ENCODE results near the gene CACNB2. TPM values are rescaled to one million over a fixed set of nuclear protein-coding genes. Genes with fewer than 3 reads are reported as not detected.
"Not testable (repeated sequence)": the region's sequence is repeated elsewhere in the genome, so short reads cannot be mapped to it uniquely, and the experiment has no call there.

CACNB2 gene
- total RNA-seq, 4 donors from 2014 or later, result 73.5 to 108 (median 87.2) TPM

DNA sequence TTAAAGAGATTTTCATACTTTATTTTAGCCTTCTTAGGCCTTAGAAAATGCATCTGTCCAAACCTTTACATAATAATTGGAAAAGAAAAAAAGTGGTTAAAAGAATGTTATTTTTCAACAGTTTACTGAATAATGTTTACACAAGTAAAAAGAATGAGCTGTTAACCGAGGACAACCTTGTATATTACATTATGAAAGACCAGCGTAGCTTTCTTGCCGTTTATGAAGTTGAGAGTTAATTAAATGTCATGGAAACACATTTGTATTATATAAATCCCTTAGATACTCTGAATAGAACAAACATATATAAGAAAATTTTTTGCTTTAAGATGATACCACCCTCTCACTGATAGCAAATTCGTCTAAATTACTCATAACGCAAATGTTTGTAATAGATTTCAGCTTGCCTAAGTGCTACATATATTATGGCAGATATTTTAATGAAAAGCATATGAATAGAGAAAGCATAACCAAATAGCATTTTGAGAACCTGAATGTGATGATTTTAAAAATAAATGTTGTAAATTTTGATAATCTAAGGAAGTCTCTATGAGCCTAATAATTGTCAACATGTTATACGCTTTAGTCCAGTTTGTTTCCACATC, 9.1 kb downstream of the CACNB2 start:
- Histone ChIP-seq H3K27ac (replicated peaks in 1 of 4) (peak overlapping the region; percentile 96 to 98 (median 97)), H3K4me1 (peaks cover 20 to 85% (median 77%) of the 10 kb centered on the region in 4 donors), H3K4me3 (no peak overlapping the region), H3K36me3 (peaks cover 0 to 21% (median 0%) of the 10 kb centered on the region in 4 donors), H3K9me3 (no peaks in the 10 kb centered on the region), H3K27me3 (no peaks in the 10 kb centered on the region)
- DNase-seq (ENCODE audit: extremely low spot score), result no peak
- TF ChIP-seq POLR2AphosphoS5 (IDR thresholded peaks at IDR 0.05) (no peak), POLR2A (IDR thresholded peaks at IDR 0.05; ENCODE audit: low read depth) (no peak)
- TF ChIP-seq, protein P1, sequence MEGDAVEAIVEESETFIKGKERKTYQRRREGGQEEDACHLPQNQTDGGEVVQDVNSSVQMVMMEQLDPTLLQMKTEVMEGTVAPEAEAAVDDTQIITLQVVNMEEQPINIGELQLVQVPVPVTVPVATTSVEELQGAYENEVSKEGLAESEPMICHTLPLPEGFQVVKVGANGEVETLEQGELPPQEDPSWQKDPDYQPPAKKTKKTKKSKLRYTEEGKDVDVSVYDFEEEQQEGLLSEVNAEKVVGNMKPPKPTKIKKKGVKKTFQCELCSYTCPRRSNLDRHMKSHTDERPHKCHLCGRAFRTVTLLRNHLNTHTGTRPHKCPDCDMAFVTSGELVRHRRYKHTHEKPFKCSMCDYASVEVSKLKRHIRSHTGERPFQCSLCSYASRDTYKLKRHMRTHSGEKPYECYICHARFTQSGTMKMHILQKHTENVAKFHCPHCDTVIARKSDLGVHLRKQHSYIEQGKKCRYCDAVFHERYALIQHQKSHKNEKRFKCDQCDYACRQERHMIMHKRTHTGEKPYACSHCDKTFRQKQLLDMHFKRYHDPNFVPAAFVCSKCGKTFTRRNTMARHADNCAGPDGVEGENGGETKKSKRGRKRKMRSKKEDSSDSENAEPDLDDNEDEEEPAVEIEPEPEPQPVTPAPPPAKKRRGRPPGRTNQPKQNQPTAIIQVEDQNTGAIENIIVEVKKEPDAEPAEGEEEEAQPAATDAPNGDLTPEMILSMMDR (IDR thresholded peaks at IDR 0.05), result no peak
- intact Hi-C loops (cut with DNase I), result no loop called here
- 54% methylated on average over 6 of the region's 6 CpGs for WGBS

DNA sequence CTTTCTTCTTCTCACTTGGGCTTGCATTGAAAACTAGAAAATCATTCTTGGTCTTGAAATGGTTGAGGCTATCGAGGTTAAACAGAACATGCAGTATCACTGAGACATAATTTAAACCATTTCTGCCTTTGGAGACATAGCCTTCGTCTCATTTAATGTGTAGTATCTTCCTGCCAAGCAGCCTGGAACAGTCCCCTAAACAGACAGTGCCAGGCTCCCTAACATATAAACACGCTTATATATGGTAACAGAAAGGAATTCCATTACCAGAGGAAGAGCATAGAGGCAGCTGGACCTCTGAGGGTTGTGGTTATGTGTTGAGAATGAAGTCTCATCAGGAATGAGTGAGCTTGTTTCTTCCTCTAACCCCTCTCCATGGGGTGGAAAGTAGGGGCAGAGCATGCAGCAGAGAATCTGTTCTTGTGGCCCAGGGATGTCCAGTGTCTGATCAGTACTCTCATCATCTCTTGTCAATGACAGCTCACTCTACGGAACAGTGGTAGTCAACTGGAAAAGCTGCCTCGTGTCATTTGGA, 11.2 kb downstream of the CACNB2 start:
- no peak overlapping the region for H3K4me3 ChIP-seq
- TF ChIP-seq POLR2A (IDR thresholded peaks at IDR 0.05; ENCODE audit: low read depth) (no peak), POLR2AphosphoS5 (IDR thresholded peaks at IDR 0.05) (no peak), EP300 (IDR thresholded peaks at IDR 0.05) (no peak)
- TF ChIP-seq, protein P1 (IDR thresholded peaks at IDR 0.05), result no peak
- no peaks in the 10 kb centered on the region for H3K9me3 ChIP-seq
- DNase-seq (ENCODE audit: extremely low spot score), result peak; percentile 90
- intact Hi-C loops (cut with DNase I), result no loop called here
- peak overlapping the region; percentile 36 to 98 (median 76) for H3K27ac ChIP-seq (replicated peaks in 1 of 4)
- H3K36me3 ChIP-seq, result peaks cover 0 to 32% (median 0%) of the 10 kb centered on the region in 4 donors
- peaks cover 3 to 76% (median 61%) of the 10 kb centered on the region in 4 donors for H3K4me1 ChIP-seq
- no peaks in the 10 kb centered on the region for H3K27me3 ChIP-seq
- 75% methylated on average over 5 of the region's 5 CpGs for WGBS

DNA sequence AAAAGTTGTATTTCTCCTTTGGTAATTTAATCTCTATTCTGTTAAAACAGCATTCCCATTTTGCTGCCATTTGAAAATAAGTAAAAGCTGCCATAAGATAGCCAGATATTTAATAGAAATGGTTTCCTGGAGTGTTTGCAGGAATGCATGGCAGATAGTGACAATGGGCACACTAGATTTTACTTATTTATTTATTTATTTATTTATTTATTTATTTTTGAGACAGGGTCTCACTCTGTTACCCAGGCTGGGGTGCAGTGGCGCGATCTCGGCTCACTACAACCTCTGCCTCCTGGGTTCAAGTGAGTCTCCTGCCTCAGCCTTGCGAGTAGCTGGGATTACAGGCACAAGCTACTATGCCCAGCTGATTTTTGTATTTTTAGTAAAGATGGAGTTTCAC, 13.2 kb downstream of the CACNB2 start:
- WGBS, result 98% methylated on average over 4 of the region's 4 CpGs
- intact Hi-C loops (cut with DNase I); DNase-seq (ENCODE audit: extremely low spot score); H3K4me3 ChIP-seq; H3K27ac ChIP-seq (replicated peaks in 1 of 4); H3K27me3 ChIP-seq; H3K9me3 ChIP-seq: not testable (repeated sequence)
- H3K36me3 ChIP-seq, result peaks cover 0 to 32% (median 0%) of the 10 kb centered on the region in 4 donors
- H3K4me1 ChIP-seq, result peaks cover 0 to 76% (median 60%) of the 10 kb centered on the region in 4 donors

DNA sequence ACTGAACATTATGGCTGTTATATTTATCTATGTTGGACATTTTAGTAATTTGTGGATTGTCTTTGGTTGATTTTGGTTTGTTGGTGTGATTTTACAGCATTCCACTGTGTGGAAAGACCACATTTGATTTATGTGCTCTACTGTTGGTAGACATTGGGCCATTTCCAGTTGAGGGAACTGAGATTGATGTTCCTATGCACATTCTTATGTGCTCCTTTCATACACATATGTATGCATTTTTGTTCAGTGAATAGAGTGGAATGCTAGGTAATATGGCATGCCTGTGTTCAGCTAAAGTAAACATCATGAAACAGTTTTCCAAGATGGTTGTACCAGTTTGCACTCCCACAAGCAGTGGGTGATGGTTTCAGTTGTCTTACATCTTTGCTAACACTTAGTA, 15.1 kb downstream of the CACNB2 start:
- Histone ChIP-seq H3K27me3 (no peaks in the 10 kb centered on the region), H3K27ac (replicated peaks in 1 of 4) (no peak overlapping the region), H3K9me3 (no peaks in the 10 kb centered on the region), H3K4me3 (no peak overlapping the region), H3K4me1 (peaks cover 6 to 75% (median 60%) of the 10 kb centered on the region in 4 donors), H3K36me3 (peaks cover 0 to 32% (median 0%) of the 10 kb centered on the region in 4 donors)
- no peak for TF ChIP-seq EP300 (IDR thresholded peaks at IDR 0.05)
- TF ChIP-seq, protein P1 (IDR thresholded peaks at IDR 0.05), result no peak
- no peak for TF ChIP-seq POLR2AphosphoS5 (IDR thresholded peaks at IDR 0.05)
- TF ChIP-seq POLR2A (IDR thresholded peaks at IDR 0.05; ENCODE audit: low read depth), result no peak
- peak; percentile 26 for DNase-seq (ENCODE audit: extremely low spot score)
- intact Hi-C loops (cut with DNase I), result loop anchor here (5.0 kb wide), 1 partner anchor 52 kb away; no protein-coding TSS in a partner anchor

DNA sequence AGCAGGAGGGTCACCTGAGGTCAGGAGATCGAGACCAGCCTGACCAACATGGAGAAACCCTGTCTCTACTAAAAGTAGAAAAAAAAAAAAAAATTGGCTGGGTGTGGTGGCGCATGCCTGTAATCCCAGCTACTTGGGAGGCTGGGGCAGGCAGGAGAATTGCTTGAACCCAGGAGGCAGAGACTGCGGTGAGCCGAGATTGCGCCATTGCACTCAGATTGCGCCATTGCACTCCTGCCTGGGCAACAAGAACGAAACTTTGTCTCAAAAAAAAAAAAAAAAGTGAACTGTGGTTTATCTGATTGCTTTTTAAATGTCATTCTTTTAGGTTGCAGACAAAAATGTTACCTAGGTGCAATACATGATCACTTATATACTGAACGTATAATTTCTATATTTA, 16.6 kb downstream of the CACNB2 start:
- Histone ChIP-seq H3K36me3 (peaks cover 0 to 25% (median 0%) of the 10 kb centered on the region in 4 donors), H3K27ac (replicated peaks in 1 of 4) (peak overlapping the region; percentile 76 to 79 (median 79)), H3K4me1 (peaks cover 6 to 74% (median 60%) of the 10 kb centered on the region in 4 donors)
- H3K27me3 ChIP-seq, H3K4me3 ChIP-seq, H3K9me3 ChIP-seq: not testable (repeated sequence)
- WGBS, result 84% methylated on average over 8 of the region's 8 CpGs
- DNase-seq (ENCODE audit: extremely low spot score), result peak; percentile 14
- intact Hi-C loops (cut with DNase I), result loop anchor here (5.0 kb wide), 1 partner anchor 51 kb away; no protein-coding TSS in a partner anchor

Data from esophagus muscularis mucosa (tissue), 4 donors.